NCI-H510A (cell line): ENCODE data around the gene CDIP1.

Experiments
- DNase-seq: peaks from one replicate; lab custom pipeline; 2025; lab: John Stamatoyannopoulos, UW

Gene CDIP1

GRCh38 chr16:4539716-4540284 is 1.2 kb upstream of the CDIP1 start:
- no peak for DNase-seq

- DNase-seq: no peak
These were observed 913 bp downstream of the CDIP1 start for GRCh38 chr16:4537376-4538343.

GRCh38 chr16:4536391-4537106 is 2.0 kb downstream of the CDIP1 start:
- DNase-seq: no peak

- no peak for DNase-seq
These were observed 2.9 kb downstream of the CDIP1 start for GRCh38 chr16:4535627-4536108.

- DNase-seq: no peak
These were observed 4.3 kb downstream of the CDIP1 start for GRCh38 chr16:4534151-4534790.

- no peak for DNase-seq
These were observed 5.1 kb downstream of the CDIP1 start for GRCh38 chr16:4533490-4533889.

GRCh38 chr16:4532238-4532637 is 6.3 kb downstream of the CDIP1 start:
- no peak for DNase-seq

GRCh38 chr16:4531811-4532210 is 6.8 kb downstream of the CDIP1 start:
- DNase-seq: no peak

- no peak for DNase-seq
These were observed 9.2 kb downstream of the CDIP1 start for GRCh38 chr16:4529085-4530060.

- DNase-seq: no peak
These were observed 12.8 kb downstream of the CDIP1 start for GRCh38 chr16:4525634-4526277.

- no peak for DNase-seq
These were observed 13.5 kb downstream of the CDIP1 start for GRCh38 chr16:4525069-4525468.

GRCh38 chr16:4524571-4524970 is 14.0 kb downstream of the CDIP1 start:
- DNase-seq: no peak

- no peak for DNase-seq
These were observed 14.9 kb downstream of the CDIP1 start for GRCh38 chr16:4523686-4524085.

GRCh38 chr16:4522051-4522581 is 16.5 kb downstream of the CDIP1 start:
- no peak for DNase-seq

GRCh38 chr16:4520913-4521312 is 17.7 kb downstream of the CDIP1 start:
- DNase-seq: no peak

- no peak for DNase-seq
These were observed 19.1 kb downstream of the CDIP1 start for GRCh38 chr16:4519274-4520058.

GRCh38 chr16:4517812-4518680 is 20.5 kb downstream of the CDIP1 start:
- DNase-seq: no peak

GRCh38 chr16:4515611-4516233 is 22.9 kb downstream of the CDIP1 start:
- no peak for DNase-seq
